DMS53 (cell line): ENCODE data around the gene ANO10.
A peak's percentile ranks its signal among the peaks of the same experiment; 100 is the strongest.
"Not testable (repeated sequence)": the region's sequence is repeated elsewhere in the genome, so short reads cannot be mapped to it uniquely, and the experiment has no call there.

Experiments
- DNase-seq: peaks from one replicate; lab custom pipeline; 2025; lab: John Stamatoyannopoulos, UW

Gene ANO10

GRCh38 chr3:43627360-43627759, 5.5 kb upstream of the ANO10 start:
- DNase-seq = no peak

GRCh38 chr3:43624619-43625305, 3.0 kb upstream of the ANO10 start:
- no peak for DNase-seq

- DNase-seq = peak; percentile 18
Measured at GRCh38 chr3:43620831-43621655, 768 bp downstream of the ANO10 start.

GRCh38 chr3:43619588-43619987, 2.2 kb downstream of the ANO10 start:
- DNase-seq = no peak

GRCh38 chr3:43618142-43618541, 3.7 kb downstream of the ANO10 start:
- DNase-seq = no peak

GRCh38 chr3:43616034-43616433, 5.8 kb downstream of the ANO10 start:
- DNase-seq = no peak

- DNase-seq = no peak
Measured at GRCh38 chr3:43615133-43615532, 6.7 kb downstream of the ANO10 start.

- DNase-seq = no peak
Measured at GRCh38 chr3:43613976-43614375, 7.8 kb downstream of the ANO10 start.

- no peak for DNase-seq
Measured at GRCh38 chr3:43612419-43612818, 9.4 kb downstream of the ANO10 start.

GRCh38 chr3:43609406-43609805, 12.4 kb downstream of the ANO10 start:
- DNase-seq = no peak

- no peak for DNase-seq
Measured at GRCh38 chr3:43608751-43609150, 13.1 kb downstream of the ANO10 start.

- no peak for DNase-seq
Measured at GRCh38 chr3:43606284-43606683, 15.5 kb downstream of the ANO10 start.

- not testable (repeated sequence) for DNase-seq
Measured at GRCh38 chr3:43599959-43600358, 21.9 kb downstream of the ANO10 start.

- DNase-seq = no peak
Measured at GRCh38 chr3:43597961-43598360, 23.9 kb downstream of the ANO10 start.

GRCh38 chr3:43596178-43596577, 25.6 kb downstream of the ANO10 start:
- DNase-seq = not testable (repeated sequence)

- DNase-seq = not testable (repeated sequence)
Measured at GRCh38 chr3:43595280-43595679, 26.5 kb downstream of the ANO10 start.

GRCh38 chr3:43593588-43593987, 28.2 kb downstream of the ANO10 start:
- not testable (repeated sequence) for DNase-seq

- not testable (repeated sequence) for DNase-seq
Measured at GRCh38 chr3:43591866-43592265, 29.9 kb downstream of the ANO10 start.

- no peak for DNase-seq
Measured at GRCh38 chr3:43587303-43587702, 34.5 kb downstream of the ANO10 start.

- DNase-seq = no peak
Measured at GRCh38 chr3:43584043-43584826, 37.6 kb downstream of the ANO10 start.

GRCh38 chr3:43583481-43583880, 38.3 kb downstream of the ANO10 start:
- no peak for DNase-seq

GRCh38 chr3:43582866-43583265, 38.9 kb downstream of the ANO10 start:
- DNase-seq = no peak

GRCh38 chr3:43581343-43581742, 40.5 kb downstream of the ANO10 start:
- no peak for DNase-seq
